Omental fat pad (tissue), 4 donors: ENCODE measurements around the gene CASK. TPM values are rescaled to one million over a fixed set of nuclear protein-coding genes. Genes with fewer than 3 reads are reported as not detected.
"Not testable (repeated sequence)": the region's sequence is repeated elsewhere in the genome, so short reads cannot be mapped to it uniquely, and the experiment has no call there.

Source experiments
- ATAC-seq: fragments of 150-250 bp; one replicate; pipeline ENCODE4 v1.9.1; 2016; ENCODE audit warnings: mild to moderate bottlenecking, moderate library complexity; ENCODE audit not compliant: low FRiP score
- DNase-seq: peaks from one replicate; pipeline ENCODE4 v3.0.0-alpha.2; 2019; ENCODE audit warnings: low spot score
- total RNA-seq, 4 donors: library from RNA; depleted of rRNA; stranded (reverse); fragments of >200 nt; gene quantifications; one replicate each; pipeline ENCODE4 v1.1.0, GENCODE V29; 2016
- TF ChIP-seq, protein P1 (sequence below), 3 donors: fragments of 450-650 bp; IDR thresholded peaks; one replicate each; pipeline ENCODE4 v1.5.1; 2016 to 2017; ENCODE audit warnings: antibody characterized with exemption in 3 of 3, mild to moderate bottlenecking in 3 of 3, moderate library complexity in 2 of 3

CASK gene
- total RNA-seq, 4 donors from 2014 or later: 26.8 to 42.4 (median 32.9) TPM

GRCh38 chrX:41664375-41664901 lies 258.9 kb downstream of the CASK start:
- TF ChIP-seq, protein P1, sequence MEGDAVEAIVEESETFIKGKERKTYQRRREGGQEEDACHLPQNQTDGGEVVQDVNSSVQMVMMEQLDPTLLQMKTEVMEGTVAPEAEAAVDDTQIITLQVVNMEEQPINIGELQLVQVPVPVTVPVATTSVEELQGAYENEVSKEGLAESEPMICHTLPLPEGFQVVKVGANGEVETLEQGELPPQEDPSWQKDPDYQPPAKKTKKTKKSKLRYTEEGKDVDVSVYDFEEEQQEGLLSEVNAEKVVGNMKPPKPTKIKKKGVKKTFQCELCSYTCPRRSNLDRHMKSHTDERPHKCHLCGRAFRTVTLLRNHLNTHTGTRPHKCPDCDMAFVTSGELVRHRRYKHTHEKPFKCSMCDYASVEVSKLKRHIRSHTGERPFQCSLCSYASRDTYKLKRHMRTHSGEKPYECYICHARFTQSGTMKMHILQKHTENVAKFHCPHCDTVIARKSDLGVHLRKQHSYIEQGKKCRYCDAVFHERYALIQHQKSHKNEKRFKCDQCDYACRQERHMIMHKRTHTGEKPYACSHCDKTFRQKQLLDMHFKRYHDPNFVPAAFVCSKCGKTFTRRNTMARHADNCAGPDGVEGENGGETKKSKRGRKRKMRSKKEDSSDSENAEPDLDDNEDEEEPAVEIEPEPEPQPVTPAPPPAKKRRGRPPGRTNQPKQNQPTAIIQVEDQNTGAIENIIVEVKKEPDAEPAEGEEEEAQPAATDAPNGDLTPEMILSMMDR (IDR thresholded peaks at IDR 0.05): no peak
- ATAC-seq (no peak), DNase-seq (no peak)

- ATAC-seq (peak; percentile 38), DNase-seq (no peak)
- TF ChIP-seq, protein P1 (IDR thresholded peaks at IDR 0.05): no peak
These were observed 261.8 kb downstream of the CASK start for GRCh38 chrX:41661366-41662095.

- TF ChIP-seq, protein P1 (IDR thresholded peaks at IDR 0.05): no peak
- no peak for DNase-seq
- no peak for ATAC-seq
These were observed 267.7 kb downstream of the CASK start for GRCh38 chrX:41655631-41656030.

DNA sequence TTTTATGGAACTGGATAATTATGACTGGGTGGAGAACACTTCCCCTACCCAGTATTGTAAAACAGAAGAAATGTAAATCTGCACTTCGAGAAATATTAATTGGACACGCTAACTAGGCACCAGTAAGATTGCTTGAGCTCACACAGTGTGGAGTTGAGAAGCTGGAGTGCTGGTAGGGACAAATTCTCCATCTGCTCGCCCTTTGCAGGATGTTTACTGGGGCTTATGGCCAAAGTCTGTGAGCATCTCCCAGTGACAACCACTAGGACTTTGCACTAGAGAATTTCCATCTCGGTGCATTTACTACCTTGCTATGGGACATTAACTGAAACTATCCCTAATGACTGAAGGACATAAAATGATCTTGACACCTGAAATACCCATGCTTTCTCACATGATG lies 268.3 kb downstream of the CASK start:
- ATAC-seq: no peak
- TF ChIP-seq, protein P1 (IDR thresholded peaks at IDR 0.05): no peak
- no peak for DNase-seq

- no peak for ATAC-seq
- TF ChIP-seq, protein P1 (IDR thresholded peaks at IDR 0.05): no peak
These were observed 270.2 kb downstream of the CASK start for GRCh38 chrX:41653125-41653524.

DNA sequence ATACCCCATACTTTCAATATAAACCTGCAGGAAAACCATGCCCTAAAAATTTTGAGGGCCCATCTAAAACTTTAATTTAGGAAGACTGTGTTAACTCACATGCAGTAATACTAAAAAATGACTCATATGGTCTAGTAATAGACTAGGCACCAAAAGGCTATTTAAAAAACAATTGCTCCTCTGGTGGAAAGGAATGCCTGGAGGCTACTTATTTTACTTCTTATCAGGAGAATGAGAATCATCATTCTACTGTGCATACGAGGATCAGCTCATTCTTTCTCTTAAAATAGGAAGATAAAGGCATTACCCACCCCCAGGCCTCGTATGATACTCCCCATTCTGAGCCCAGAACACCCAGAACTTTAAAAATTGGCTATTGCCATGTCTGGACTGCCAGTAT lies 277.2 kb downstream of the CASK start:
- ATAC-seq, DNase-seq: not testable (repeated sequence)

More at GRCh38 chrX:41653125-41653524, 270.2 kb downstream of the CASK start:
- no peak for DNase-seq

GRCh38 chrX:41634284-41634683 lies 289.1 kb downstream of the CASK start:
- no peak for ATAC-seq

More at GRCh38 chrX:41634284-41634683, 289.1 kb downstream of the CASK start:
- TF ChIP-seq, protein P1 (IDR thresholded peaks at IDR 0.05): no peak
- no peak for DNase-seq
